ENCODE results near the gene EIF4A3. TPM values are rescaled to one million over a fixed set of nuclear protein-coding genes. Genes with fewer than 3 reads are reported as not detected.
A peak's percentile ranks its signal among the peaks of the same experiment; 100 is the strongest.
"Not testable (repeated sequence)": the region's sequence is repeated elsewhere in the genome, so short reads cannot be mapped to it uniquely, and the experiment has no call there.

EIF4A3 gene
- total RNA-seq, 1 experiment from 2014 or later: 160 TPM

GRCh38 chr17:80160536-80160935 is 13.6 kb upstream of the EIF4A3 start:
- CTCF ChIA-PET: interaction anchor here (0.6 to 1.6 kb wide), 9 partner anchors 31 to 962 kb away, joined by 3 to 16 read pairs (median 5); partner anchors contain the start of gene GAA
- Mint-ChIP-seq H3K27me3 (ENCODE audit: low read depth) (peaks cover 17% of the 10 kb centered on the region), H3K4me1 (peaks cover 32% of the 10 kb centered on the region), H3K27ac (peak overlapping the region; percentile 84), H3K9me3 (peaks cover 22% of the 10 kb centered on the region), H3K36me3 (peaks cover 26% of the 10 kb centered on the region), H3K4me3 (peak overlapping the region; percentile 50)
- POLR2A ChIA-PET: no interaction called here
- DNase-seq (ENCODE audit: low spot score) (no peak), ATAC-seq (peak; percentile 86)
- no peak for TF ChIP-seq ZBTB21 (CRISPR knock-in tag; IDR thresholded peaks at IDR 0.05; ENCODE audit: borderline replicate concordance)
- peak; percentile 68 for TF ChIP-seq ZNF317 (CRISPR knock-in tag; IDR thresholded peaks at IDR 0.05; ENCODE audit: borderline replicate concordance, low read depth)

GRCh38 chr17:80158846-80159245 is 11.9 kb upstream of the EIF4A3 start:
- ATAC-seq (no peak), DNase-seq (ENCODE audit: low spot score) (no peak)
- Mint-ChIP-seq H3K4me1 (peaks cover 37% of the 10 kb centered on the region), H3K4me3 (no peak overlapping the region), H3K27me3 (ENCODE audit: low read depth) (peaks cover 21% of the 10 kb centered on the region), H3K9me3 (peaks cover 29% of the 10 kb centered on the region), H3K27ac (no peak overlapping the region), H3K36me3 (peaks cover 32% of the 10 kb centered on the region)
- ChIA-PET CTCF (interaction anchor here (0.6 to 1.0 kb wide), 2 partner anchors 35 to 37 kb away, joined by 3 read pairs; no protein-coding TSS in a partner anchor), POLR2A (no interaction called here)
- TF ChIP-seq CDX4 (CRISPR knock-in tag; IDR thresholded peaks at IDR 0.05; ENCODE audit: borderline replicate concordance) (no peak), PREB (CRISPR knock-in tag; IDR thresholded peaks at IDR 0.05; ENCODE audit: borderline replicate concordance) (no peak)

- Mint-ChIP-seq H3K4me1 (peaks cover 46% of the 10 kb centered on the region), H3K27me3 (ENCODE audit: low read depth) (peaks cover 29% of the 10 kb centered on the region), H3K9me3 (peaks cover 34% of the 10 kb centered on the region), H3K36me3 (peaks cover 32% of the 10 kb centered on the region)
- H3K4me3 Mint-ChIP-seq, POLR2A ChIA-PET, CTCF ChIA-PET, ATAC-seq, H3K27ac Mint-ChIP-seq: not testable (repeated sequence)
- TF ChIP-seq USF1 (CRISPR knock-in tag; IDR thresholded peaks at IDR 0.05): 0 out of 2 replicates have a peak, but pooled peaks have one; percentile 12
- TF ChIP-seq SP1 (CRISPR knock-in tag; conservative IDR thresholded peaks at IDR 0.05): 0 out of 2 replicates have a peak, but pooled peaks have one; percentile 34
- TF ChIP-seq ZNF423 (CRISPR knock-in tag; IDR thresholded peaks at IDR 0.05): peak; percentile 18; the same call in 1 of the 2 replicates
- DNase-seq (ENCODE audit: low spot score): peak; percentile 55
Observed at GRCh38 chr17:80155600-80155999, 8.7 kb upstream of the EIF4A3 start.

GRCh38 chr17:80154166-80154565 is 7.2 kb upstream of the EIF4A3 start:
- DNase-seq (ENCODE audit: low spot score) (no peak), ATAC-seq (peak; percentile 66)
- Mint-ChIP-seq H3K27ac (peak overlapping the region; percentile 8; the same call in 1 of the 2 replicates), H3K4me3 (no peak overlapping the region), H3K4me1 (peaks cover 32% of the 10 kb centered on the region), H3K36me3 (peaks cover 32% of the 10 kb centered on the region), H3K27me3 (ENCODE audit: low read depth) (peaks cover 19% of the 10 kb centered on the region), H3K9me3 (peaks cover 34% of the 10 kb centered on the region)
- POLR2A ChIA-PET: interaction anchor here (0.6 kb wide), 1 partner anchor 68 kb away, joined by 14 read pairs; no protein-coding TSS in a partner anchor
- CTCF ChIA-PET: interaction anchor here (0.6 to 1.2 kb wide), 3 partner anchors 9 to 145 kb away, joined by 3 to 7 read pairs (median 3); partner anchors contain the start of gene GAA
- TF ChIP-seq ZNF396 (CRISPR knock-in tag; IDR thresholded peaks at IDR 0.05; ENCODE audit: borderline replicate concordance) (no peak), ZNF121 (CRISPR knock-in tag; IDR thresholded peaks at IDR 0.05) (no peak), NR1H2 (CRISPR knock-in tag; IDR thresholded peaks at IDR 0.05) (no peak), HMGA2 (CRISPR knock-in tag; IDR thresholded peaks at IDR 0.05) (no peak), ZNF281 (CRISPR knock-in tag; IDR thresholded peaks at IDR 0.05) (no peak), MLX (CRISPR knock-in tag; IDR thresholded peaks at IDR 0.05) (no peak), E2F5 (CRISPR knock-in tag; IDR thresholded peaks at IDR 0.05) (no peak), IRF2 (CRISPR knock-in tag; IDR thresholded peaks at IDR 0.05; ENCODE audit: borderline replicate concordance, low read depth) (no peak), MAX (CRISPR knock-in tag; IDR thresholded peaks at IDR 0.05) (no peak), PRRX2 (CRISPR knock-in tag; IDR thresholded peaks at IDR 0.05) (no peak), ELF4 (CRISPR knock-in tag; IDR thresholded peaks at IDR 0.05; ENCODE audit: low read depth) (no peak)
